Activated T-helper 1 cell treated with Interleukin-2 at 50 U/mL for 16 hours (primary cell): ENCODE data around the gene CATSPER3.

Experiments
- DNase-seq: peaks from one replicate; pipeline ENCODE4 v3.0.0-alpha.2; 2020; ENCODE audit warnings: low read depth

The CATSPER3 gene

GRCh38 chr5:134967607-134968006 lies at the start of gene CATSPER3:
CATSPER3 (plus strand) TSS chr5:134967907; CDS start chr5:134967992, 85 bp downstream.
- DNase-seq: no peak

DNA sequence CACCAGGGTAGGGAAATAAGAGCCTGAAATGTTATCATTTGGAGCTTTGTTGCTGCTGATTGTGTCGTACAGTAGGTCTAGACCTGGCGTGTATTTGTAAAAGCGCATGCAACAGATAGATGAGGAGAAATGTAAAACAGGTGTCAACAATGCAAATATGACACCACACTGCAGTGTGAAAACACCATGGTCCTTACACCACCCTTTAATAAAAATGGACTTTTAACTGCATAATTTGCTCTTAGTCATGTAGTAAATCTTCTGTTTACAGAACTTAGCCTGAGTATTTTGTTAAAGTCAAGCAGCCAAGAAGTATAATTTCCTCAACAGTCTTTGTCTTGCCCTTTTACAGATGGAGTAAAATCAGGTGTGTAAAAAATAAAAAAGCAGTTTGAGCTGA lies 48.8 kb upstream of the CATSPER3 start:
- DNase-seq: no peak

DNA sequence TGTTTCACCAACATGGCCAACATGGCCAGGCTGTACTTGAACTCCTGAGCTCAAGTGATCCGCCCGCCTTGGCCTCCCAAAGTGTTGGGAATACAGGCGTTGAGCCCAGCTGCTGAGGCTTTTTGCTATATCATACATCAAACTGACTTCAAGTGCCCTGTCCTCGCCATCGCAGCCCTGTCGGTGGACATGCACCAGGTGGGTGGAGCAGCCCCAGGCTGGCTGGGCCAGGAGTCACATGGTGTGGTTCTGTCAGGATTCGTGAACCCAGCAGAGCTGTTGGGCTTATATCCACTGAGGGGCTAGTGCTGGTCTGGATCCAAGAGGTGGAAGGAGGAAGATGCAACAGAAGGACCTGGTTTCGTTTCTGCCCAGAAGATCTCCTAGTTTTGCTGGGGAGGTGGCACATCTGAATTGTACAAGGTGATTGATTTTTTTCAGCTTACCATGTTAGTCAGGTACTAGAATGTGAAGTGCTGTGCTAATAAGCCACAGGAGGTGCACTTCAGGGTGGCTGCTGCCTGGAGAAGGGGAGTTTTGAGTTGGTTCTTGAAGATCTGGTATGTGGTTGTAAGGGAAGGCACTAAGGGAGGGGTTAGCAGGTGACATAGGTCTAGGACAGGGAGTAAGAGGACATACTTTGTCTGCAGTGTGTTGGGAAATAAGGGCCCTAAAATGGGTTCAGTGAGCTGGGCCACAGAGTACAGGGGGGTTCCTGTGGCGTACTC lies 46.7 kb upstream of the CATSPER3 start:
- no peak for DNase-seq

GRCh38 chr5:134932508-134932907 lies 35.2 kb upstream of the CATSPER3 start:
- DNase-seq: no peak

DNA sequence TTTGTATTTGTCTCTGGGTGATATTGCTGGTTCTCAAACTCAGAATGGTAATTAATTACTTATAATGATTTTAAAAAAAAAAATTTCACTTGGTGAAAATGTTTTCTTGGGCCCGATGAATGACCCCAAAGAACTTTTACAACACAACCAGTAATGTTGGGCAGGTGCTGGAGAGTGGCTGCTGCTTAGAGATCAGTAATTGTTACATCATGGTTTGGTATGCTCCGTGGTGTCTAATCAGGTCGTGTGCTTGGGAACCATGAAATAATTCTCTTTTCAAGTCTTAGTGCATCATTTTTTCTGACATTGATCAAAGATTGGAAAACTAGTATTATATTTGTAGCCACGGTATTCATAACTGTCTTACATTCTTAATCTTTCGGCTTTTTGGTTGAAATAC lies 33.5 kb upstream of the CATSPER3 start:
- DNase-seq: no peak

- DNase-seq: no peak
Measured at GRCh38 chr5:134935711-134936602, 31.8 kb upstream of the CATSPER3 start.

DNA sequence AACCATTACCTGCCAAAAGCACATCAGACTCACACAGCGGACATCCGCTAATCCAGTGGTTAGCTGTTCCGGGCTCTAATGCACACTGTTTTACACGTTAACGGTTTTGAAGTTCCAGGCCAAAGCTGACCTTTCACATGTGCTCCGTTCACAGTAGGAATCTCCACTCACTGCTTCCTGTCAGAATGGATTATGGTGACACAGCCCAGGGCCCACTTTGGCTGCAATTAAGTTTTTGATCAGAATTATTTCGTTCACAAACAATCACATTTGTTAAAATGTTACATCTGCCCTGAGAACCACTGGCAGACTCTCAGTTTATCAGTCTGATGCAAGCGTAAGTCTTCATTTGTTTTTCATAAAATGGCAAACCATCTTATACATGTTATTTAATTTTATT lies 30.2 kb upstream of the CATSPER3 start:
- DNase-seq: no peak

GRCh38 chr5:134938030-134938429 lies 29.7 kb upstream of the CATSPER3 start:
- no peak for DNase-seq

DNA sequence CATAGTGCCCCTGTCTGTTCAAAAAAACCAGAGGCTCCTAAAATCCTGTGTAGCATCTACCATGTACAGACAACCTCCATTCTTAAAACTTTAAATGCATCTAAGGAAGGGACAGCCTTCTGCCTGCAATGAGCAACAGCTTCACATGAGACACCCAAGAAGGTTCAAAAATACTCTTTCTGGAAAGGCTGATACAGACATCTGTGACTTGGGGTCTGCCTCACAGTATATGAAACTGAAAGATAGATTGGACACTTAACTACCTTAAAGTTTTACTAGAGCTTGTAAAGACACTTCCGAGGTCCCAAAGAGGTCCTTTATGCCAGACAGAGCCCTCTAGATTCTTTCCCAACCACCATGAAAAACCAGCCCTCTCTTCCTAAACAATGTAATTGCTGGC lies 28.2 kb upstream of the CATSPER3 start:
- no peak for DNase-seq

- no peak for DNase-seq
Measured at GRCh38 chr5:134943547-134943946, 24.2 kb upstream of the CATSPER3 start.

- DNase-seq: no peak
Measured at GRCh38 chr5:134944630-134945029, 23.1 kb upstream of the CATSPER3 start.

GRCh38 chr5:134945041-134945440 lies 22.7 kb upstream of the CATSPER3 start:
- no peak for DNase-seq

DNA sequence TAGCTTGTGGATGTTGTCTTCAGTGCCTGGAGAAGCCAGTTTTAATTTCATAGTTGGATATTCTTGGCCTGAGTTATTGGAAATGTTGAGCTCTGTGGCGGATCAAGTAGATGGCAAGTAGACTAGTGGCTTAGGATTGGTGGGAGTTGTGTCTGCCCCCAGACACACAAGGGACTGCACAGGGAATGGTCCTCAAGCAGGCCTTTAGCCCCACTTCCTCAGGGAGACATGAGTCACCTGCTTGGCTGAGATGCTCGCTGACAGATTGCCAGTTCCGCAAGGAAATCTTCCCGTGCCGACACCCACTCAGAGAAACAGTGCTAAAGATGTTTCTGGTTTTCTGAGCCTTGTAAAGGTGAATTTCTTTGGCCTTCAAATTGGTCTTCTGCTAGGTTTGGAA lies 18.8 kb upstream of the CATSPER3 start:
- DNase-seq: no peak

GRCh38 chr5:134949316-134949715 lies 18.4 kb upstream of the CATSPER3 start:
- DNase-seq: no peak

- DNase-seq: no peak
Measured at GRCh38 chr5:134957920-134958608, 9.6 kb upstream of the CATSPER3 start.

- no peak for DNase-seq
Measured at GRCh38 chr5:134958755-134959154, 9.0 kb upstream of the CATSPER3 start.

- DNase-seq: no peak
Measured at GRCh38 chr5:134963098-134963497, 4.6 kb upstream of the CATSPER3 start.

DNA sequence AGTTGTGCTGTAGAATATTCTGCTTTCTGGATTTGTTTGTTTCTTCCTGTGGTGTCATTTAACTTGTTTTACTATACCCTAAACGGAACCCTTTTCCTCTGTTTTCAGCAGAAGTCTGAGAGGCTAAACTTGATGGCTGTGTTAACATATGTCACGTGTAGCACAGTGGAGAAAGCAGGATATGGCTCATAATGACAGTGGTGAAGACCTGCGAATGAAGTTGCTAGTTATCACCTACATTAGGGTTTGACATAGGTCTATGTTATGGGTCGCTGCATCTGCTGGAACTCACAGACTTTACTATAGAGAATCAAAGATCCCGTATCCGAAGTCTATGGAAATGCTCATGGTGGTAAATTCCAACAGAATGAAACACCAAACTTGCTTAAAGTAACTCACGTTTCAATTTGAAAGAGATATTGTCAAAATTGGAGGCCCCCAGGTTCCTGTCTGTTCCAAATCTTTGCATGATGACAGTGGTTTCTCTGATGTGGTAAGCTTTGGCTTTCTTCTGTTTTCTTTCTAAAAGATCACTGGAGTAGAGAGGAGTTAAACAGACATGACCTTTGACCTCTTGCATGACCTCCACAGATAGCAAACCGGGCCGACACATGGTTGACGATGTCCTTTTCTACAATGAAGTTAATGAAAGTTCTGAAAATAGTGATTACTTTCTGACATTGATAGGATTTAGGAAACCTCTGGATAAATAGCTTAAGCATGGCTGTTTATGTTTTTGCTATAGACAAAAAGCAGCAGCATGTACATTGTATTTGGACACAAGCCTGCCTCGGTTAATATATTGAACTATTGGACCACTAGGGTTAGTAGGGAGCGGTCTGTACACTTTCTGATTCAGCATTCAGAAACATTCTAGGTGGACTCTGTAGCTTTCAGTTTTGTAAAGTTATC lies 3.1 kb upstream of the CATSPER3 start:
- no peak for DNase-seq

DNA sequence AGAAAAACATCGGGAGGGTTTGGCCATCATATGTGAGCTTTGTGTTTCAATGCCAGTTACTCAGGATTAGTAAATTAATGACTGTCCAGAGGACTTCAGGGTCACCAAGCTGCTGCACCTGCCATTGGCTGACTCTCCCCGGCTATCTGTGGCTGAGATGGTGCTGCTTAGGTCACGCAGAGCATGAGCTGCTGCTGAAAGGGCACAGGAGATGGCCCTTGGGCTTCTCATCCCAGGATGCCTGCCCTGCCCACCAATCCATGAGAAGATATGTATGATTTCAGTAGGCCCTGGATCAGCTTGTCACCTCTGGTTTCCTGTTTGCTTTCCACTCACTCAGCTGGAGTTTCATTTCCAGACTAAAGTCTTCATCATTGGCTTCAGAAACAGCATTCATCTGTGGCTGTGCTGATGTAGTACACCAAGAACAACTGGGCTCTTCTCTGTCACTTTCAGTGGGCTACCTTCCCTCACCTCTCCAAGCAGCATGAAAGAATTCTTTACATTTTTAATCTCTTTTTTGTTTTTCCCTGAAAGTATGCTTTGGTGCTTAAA lies 2.4 kb upstream of the CATSPER3 start:
- DNase-seq: no peak

GRCh38 chr5:134968055-134968454 lies 348 bp downstream of the CATSPER3 start:
- DNase-seq: no peak

- DNase-seq: no peak
Measured at GRCh38 chr5:134969166-134969565, 1.5 kb downstream of the CATSPER3 start.
